Cardiac fibroblast (primary cell): ENCODE data around the gene PTK7.

Experiments used
- DNase-seq, 2 donors: peaks; one replicate each; pipeline versions ENCODE4 v3.0.0 to v3.0.0-alpha.2; 2010; ENCODE audit warnings: low read depth in 2 of 2
- H3K4me3 ChIP-seq, 2 donors: replicated peaks in 1 of 2; 1 replicate in 1 of 2; 2 replicates in 1 of 2; pipeline ENCODE4 v1.5.1; 2011; ENCODE audit warnings: low read depth in 2 of 2, low read length in 2 of 2, mild to moderate bottlenecking in 2 of 2, moderate library complexity in 1 of 2
- TF ChIP-seq, protein P1 (sequence below): IDR thresholded peaks from one replicate; pipeline ENCODE4 v1.5.1; 2011; ENCODE audit warnings: low read depth, mild to moderate bottlenecking, low read length, inconsistent platforms

PTK7 gene

DNA sequence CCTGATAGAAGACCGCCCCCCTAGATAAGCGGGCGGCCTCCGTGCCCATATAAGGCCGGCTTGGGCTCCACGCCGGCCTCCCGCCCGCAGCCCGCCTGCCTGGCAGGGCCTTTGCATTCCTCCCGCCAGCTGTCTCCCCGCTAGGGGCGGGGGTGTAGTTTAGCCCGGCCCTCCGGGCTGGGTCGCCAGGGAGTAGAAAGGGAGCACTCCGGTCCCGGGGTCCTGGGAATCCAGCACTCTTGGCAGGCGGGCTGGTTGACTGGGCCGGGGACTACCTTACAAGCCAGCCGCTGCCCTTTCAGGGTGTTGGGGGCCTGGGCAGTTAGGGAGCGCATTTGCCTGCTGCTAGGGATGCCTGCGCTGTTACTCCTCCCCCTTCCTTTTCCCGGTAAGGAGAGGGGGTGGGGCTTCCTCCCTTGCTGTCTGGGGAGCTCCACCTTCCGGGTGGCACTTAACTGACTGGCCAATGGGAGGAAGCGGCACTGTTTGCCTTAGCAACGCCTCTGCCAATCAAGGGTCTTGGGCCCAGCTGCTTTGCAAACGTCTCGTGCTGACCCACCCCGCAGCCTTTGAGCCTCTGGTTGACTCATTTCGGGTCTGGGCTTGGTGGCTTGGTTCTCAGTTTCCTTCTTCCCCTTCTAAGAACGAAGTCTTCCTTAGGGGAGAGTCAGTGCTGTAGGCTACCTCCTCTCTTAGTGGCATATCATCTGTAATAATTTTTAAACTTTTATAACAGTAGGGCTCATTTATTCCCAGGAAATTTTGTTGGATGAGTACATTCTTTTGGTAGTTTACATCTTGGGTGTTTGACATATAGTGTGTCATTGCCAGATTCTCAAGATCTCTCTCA, 98.4 kb downstream of the PTK7 start:
- peak overlapping the region; percentile 52 to 90 for H3K4me3 ChIP-seq

DNA sequence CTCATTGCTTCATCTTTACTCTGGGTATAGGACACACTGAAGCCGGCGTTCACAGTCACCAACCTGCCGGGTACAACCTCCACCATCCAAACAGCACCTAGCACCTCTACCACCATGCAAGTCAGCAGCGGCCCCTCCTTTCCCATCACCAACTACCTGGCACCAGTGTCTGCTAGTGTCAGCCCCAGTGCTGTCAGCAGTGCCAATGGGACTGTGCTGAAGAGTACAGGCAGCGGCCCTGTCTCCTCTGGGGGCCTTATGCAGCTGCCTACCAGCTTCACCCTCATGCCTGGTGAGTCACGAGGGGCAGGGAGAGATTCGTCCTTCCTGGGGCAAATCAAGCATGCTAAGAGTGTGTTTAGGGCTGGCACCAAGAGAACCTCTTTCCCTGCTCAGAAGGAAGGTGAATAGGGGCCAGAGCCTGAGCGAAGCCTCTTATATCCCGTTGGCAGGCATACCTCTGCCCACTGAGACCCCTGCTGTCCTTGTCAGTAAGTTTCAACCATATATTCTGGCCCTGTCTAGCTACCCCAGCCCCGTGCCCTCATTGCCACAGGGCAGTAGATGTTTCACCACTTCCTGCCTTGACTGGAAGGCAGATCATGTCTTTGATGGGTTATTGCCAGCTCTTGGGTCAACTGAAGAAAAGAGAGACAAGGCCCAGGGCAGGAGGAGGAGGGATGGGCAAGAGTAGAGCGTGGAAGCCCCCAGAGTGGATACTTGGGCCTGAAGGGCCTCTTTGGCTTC, 99.7 kb downstream of the PTK7 start:
- TF ChIP-seq, protein P1, sequence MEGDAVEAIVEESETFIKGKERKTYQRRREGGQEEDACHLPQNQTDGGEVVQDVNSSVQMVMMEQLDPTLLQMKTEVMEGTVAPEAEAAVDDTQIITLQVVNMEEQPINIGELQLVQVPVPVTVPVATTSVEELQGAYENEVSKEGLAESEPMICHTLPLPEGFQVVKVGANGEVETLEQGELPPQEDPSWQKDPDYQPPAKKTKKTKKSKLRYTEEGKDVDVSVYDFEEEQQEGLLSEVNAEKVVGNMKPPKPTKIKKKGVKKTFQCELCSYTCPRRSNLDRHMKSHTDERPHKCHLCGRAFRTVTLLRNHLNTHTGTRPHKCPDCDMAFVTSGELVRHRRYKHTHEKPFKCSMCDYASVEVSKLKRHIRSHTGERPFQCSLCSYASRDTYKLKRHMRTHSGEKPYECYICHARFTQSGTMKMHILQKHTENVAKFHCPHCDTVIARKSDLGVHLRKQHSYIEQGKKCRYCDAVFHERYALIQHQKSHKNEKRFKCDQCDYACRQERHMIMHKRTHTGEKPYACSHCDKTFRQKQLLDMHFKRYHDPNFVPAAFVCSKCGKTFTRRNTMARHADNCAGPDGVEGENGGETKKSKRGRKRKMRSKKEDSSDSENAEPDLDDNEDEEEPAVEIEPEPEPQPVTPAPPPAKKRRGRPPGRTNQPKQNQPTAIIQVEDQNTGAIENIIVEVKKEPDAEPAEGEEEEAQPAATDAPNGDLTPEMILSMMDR: no peak
- H3K4me3 ChIP-seq: no peak overlapping the region
- no peak for DNase-seq

More for the DNA sequence above, 98.4 kb downstream of the PTK7 start:
- TF ChIP-seq, protein P1: peak; percentile 16
- peak; percentile 99 for DNase-seq

DNA sequence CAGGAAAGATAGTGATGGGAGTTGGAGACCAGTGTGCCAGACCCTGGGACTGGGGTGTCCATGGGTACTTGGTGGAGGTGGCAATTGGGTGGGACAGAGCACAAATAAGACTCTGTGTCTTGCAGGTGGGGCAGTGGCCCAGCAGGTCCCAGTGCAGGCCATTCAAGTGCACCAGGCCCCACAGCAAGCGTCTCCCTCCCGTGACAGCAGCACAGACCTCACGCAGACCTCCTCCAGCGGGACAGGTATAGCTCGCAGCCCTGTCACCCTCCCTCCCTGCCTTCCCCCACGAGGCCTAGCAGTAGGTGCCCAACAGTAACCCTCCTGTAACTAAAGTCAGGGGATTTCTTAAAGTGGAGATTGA, 100.3 kb downstream of the PTK7 start:
- no peak overlapping the region for H3K4me3 ChIP-seq
- TF ChIP-seq, protein P1: no peak
- no peak for DNase-seq

DNA sequence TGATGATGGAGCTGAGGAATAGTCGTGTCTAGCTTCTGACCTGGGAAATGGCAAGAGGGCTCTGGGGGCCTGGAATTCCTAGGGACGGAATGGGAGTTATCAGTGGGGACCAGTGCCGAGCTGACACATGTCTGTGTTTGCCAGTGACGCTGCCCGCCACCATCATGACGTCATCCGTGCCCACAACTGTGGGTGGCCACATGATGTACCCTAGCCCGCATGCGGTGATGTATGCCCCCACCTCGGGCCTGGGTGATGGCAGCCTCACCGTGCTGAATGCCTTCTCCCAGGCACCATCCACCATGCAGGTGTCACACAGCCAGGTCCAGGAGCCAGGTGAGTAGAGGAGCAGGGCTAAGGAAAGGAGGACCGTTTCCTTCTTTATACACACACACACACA, 102.0 kb downstream of the PTK7 start:
- no peak for DNase-seq
- no peak overlapping the region for H3K4me3 ChIP-seq
- TF ChIP-seq, protein P1: no peak

DNA sequence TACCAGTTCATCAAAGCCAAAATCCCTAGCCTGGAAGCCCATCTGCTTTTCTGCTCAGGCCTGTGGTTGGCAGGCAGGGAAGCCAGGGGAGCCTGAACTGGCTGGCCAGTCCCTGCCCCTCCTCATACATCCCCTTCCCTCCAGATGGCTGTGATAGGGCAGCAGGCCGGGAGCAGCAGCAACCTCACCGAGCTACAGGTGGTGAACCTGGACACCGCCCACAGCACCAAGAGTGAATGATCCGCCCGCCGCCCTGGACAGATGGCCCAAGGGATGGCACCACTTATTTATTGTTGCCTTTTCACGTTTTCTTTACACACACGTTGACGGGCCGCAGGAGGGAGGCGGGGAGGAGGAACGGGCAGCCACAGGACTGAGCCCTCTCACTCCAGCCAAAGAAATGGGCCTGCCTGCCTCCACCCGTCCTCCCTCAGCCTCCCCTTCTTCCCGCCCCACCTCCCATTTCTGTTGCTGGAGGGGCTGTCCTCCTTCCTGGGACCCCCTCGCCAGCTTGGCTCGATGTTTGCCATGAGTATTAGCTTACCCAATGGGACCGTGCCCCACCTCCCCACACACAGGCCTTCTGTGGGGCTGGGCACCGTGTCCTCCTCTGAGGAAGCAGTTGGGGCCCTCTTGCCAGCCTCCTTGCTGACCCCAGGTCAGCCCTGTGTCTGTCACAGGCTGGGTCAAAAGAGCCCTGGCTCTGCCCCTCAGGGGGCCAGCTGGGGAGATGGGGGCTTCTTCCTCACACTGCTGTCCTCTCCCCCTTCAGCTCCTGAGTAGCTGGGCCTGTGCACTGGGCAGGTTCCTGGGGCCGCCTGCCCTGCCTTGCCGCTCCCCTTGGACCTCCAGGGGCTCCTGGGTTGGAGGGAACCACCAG, 103.1 kb downstream of the PTK7 start:
- TF ChIP-seq, protein P1: no peak
- DNase-seq: no peak
- H3K4me3 ChIP-seq: no peak overlapping the region

DNA sequence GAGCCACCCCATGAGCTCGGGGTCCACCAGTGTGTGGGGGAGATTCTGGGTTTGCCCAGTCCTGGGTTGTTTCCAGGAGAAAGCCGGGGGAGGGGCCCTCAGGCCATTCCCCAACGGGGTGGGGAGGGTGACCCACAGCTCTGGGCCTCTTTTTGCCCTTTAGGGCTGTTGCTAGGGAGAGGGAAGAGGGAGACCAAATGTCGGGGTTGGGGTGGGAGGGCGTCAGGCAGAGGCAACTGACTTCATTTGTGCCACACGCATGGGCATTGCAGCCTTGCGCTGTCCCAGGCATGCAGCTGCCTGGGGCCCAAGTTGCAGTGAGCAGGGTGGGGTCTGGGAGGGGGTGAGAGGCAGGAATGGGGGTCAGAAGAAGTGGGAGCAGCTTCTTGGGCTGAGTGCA, 103.9 kb downstream of the PTK7 start:
- TF ChIP-seq, protein P1: no peak
- no peak for DNase-seq
- H3K4me3 ChIP-seq: no peak overlapping the region
